HUES48 (cell line): ENCODE data around the gene SPATA17.
"Not testable (repeated sequence)": the region's sequence is repeated elsewhere in the genome, so short reads cannot be mapped to it uniquely, and the experiment has no call there.

Experiments
- H3K27ac ChIP-seq: one replicate; pipeline ENCODE4 v1.7.0; 2013; ENCODE audit warnings: low read depth, low read length, inconsistent platforms
- H3K27me3 ChIP-seq: 2 replicates; pipeline ENCODE4 v1.6.1; 2013; ENCODE audit warnings: mild to moderate bottlenecking, low read length; ENCODE audit not compliant: control insufficient read depth, insufficient read depth
- H3K36me3 ChIP-seq: 2 replicates; pipeline ENCODE4 v1.6.1; 2013; ENCODE audit warnings: low read length; ENCODE audit not compliant: control insufficient read depth, insufficient read depth
- H3K4me1 ChIP-seq: 2 replicates; pipeline ENCODE4 v1.6.1; 2013; ENCODE audit warnings: mild to moderate bottlenecking, low read length; ENCODE audit not compliant: control insufficient read depth, insufficient read depth
- H3K4me3 ChIP-seq: 2 replicates; pipeline ENCODE4 v1.5.1; 2013; ENCODE audit warnings: mild to moderate bottlenecking, low read depth, low read length
- H3K9ac ChIP-seq: 2 replicates; pipeline ENCODE4 v1.6.1; 2013; ENCODE audit warnings: mild to moderate bottlenecking, low read depth, low read length, moderate library complexity
- H3K9me3 ChIP-seq: 2 replicates; pipeline ENCODE4 v1.6.1; 2013; ENCODE audit warnings: low read length; ENCODE audit not compliant: control insufficient read depth, insufficient read depth

Gene SPATA17, protein sequence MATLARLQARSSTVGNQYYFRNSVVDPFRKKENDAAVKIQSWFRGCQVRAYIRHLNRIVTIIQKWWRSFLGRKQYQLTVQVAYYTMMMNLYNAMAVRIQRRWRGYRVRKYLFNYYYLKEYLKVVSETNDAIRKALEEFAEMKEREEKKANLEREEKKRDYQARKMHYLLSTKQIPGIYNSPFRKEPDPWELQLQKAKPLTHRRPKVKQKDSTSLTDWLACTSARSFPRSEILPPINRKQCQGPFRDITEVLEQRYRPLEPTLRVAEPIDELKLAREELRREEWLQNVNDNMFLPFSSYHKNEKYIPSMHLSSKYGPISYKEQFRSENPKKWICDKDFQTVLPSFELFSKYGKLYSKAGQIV

DNA sequence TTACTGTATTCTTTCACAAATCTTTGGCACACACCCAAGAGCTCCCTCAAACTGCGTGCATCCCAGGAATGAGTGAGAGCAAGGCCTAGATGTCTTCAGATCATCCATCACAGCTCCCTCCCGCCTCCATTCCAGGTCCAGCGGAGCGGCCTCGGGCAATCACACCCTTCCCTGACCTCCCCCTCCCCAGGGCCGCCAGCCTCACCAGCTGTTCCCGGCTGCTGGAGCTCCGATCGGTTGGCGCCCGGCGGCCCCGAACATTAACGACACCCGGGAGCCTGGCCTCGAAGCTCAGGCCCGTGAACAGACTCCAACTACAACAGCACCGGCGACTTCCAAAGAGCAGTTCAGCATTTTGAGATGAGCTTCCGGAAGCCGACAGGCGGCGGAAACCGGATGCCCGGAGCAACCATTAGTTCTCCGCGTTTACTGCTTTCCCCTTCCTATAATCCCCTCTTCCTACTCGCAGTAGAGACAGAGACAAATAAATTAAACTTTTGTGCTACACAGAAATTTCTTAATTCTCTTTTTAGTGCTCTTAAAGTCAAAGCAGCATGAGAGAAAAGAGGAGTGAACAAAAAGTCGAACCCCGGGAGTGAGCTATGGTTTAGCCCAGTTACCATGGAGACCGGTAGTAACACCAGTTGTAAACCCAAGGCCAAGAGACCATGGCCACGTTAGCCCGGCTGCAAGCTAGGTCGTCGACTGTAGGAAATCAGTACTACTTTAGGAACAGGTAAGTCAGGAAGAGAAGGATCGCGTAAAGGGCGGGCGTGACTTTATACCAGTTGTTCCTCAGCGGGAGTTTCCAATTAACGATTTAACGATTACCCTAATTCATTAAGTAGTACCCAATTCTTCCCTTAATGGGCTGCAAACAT lies at the start of gene SPATA17, which contains the start of gene GPATCH2:
TSS of gene SPATA17 (plus strand) at position 634 of the 881 bp plus-strand sequence. CDS start at position 669, 35 bp downstream.
TSS of gene GPATCH2 (minus strand) at position 380 of the 881 bp plus-strand sequence. CDS start at position 261, 119 bp downstream.
- Histone ChIP-seq H3K9ac (peak within 1 kb of the TSS; percentile 100), H3K27me3 (no peaks in the 10 kb centered on the region), H3K36me3 (no peaks in the 10 kb centered on the region), H3K9me3 (no peaks in the 10 kb centered on the region), H3K4me3 (peak within 1 kb of the TSS; percentile 89), H3K4me1 (peaks cover 6% of the 10 kb centered on the region; the same call in 1 of the 2 replicates), H3K27ac (peak within 1 kb of the TSS; percentile 92)

DNA sequence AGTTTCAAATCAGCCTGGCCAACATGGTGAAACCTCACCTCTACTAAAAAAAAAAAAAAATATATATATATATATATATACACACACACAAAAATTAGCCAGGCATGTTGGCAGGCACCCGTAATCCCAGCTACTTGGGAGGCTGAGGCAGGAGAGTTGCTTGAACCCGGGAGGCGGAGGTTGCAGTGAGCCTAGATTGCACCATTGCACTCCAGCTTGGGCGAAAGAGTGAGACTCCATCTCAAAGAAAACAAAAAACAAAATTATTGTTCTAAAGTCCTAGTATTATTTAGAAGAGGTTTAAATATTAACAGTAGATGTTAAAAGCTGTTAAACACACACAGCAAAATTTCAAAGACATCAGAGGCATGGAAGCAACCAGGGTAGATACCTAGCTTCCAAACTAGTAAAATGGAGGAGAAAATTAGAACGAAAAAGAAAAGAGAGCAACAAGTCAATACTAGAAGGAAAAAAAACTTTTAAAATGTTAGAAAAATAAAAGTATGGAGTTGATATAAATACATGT lies 46.8 kb upstream of the SPATA17 start:
- H3K9ac ChIP-seq, H3K9me3 ChIP-seq, H3K36me3 ChIP-seq, H3K4me3 ChIP-seq, H3K4me1 ChIP-seq, H3K27me3 ChIP-seq, H3K27ac ChIP-seq: not testable (repeated sequence)

DNA sequence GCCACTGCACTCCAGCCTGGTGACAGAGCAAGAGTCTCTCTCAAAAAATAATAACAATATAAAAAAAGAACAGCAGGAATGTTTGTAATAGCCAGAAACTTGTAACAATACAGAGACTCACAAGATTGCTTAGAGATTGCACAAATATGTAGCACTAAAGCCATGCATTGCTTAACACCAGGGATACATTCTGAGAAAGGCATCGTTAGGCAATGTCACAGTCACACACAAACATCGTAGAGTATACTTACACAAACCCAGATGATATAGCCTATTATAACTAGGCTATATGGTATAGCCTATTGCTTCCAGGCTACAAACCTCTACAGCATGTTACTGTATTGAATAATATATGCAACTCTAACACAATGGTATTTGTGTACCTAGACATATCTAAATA lies 45.6 kb upstream of the SPATA17 start:
- Histone ChIP-seq H3K9me3 (no peaks in the 10 kb centered on the region), H3K27ac (no peak overlapping the region), H3K9ac (no peak overlapping the region), H3K4me1 (no peaks in the 10 kb centered on the region), H3K4me3 (no peak overlapping the region), H3K36me3 (no peaks in the 10 kb centered on the region), H3K27me3 (no peaks in the 10 kb centered on the region)

DNA sequence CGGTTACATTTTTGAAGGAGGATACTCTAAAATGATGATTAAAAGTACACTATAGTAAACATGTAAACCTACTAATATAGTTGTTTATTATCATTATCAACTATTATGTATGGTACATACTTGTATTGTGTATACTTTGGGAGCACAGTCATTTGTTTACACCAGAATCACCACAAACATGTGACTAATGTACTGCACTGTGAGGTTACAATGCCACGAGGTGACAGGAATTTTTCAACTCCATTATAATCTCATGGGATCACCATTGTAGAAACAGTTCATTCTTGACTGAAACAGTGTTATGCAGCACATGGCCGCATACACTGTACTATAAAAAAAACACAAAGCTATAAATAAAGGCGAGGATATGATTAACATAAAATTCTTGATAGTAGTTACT lies 44.6 kb upstream of the SPATA17 start:
- H3K4me3 ChIP-seq: no peak overlapping the region
- no peaks in the 10 kb centered on the region for H3K27me3 ChIP-seq
- no peaks in the 10 kb centered on the region for H3K9me3 ChIP-seq
- no peak overlapping the region for H3K9ac ChIP-seq
- no peaks in the 10 kb centered on the region for H3K4me1 ChIP-seq
- H3K27ac ChIP-seq: no peak overlapping the region
- H3K36me3 ChIP-seq: no peaks in the 10 kb centered on the region

DNA sequence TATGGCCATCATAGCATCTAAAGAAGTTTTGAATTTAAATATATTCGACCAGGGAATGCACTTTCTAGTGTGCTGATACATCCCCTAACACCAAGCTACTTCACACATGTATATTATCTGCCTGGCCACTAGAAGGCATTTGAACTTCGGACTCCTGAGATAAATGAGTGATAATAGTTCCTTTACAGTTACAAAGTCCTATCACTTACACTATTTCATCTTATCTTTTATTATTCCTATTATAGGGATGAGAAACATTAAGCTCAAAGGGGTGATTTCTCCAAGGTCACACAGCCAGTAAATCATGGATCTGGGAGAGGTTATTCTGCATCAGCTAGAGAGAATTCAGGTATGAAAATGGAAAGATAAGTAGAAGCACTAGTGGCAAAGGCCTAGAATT lies 40.5 kb upstream of the SPATA17 start:
- H3K9me3 ChIP-seq: no peaks in the 10 kb centered on the region
- H3K4me3 ChIP-seq: no peak overlapping the region
- H3K27ac ChIP-seq: no peak overlapping the region
- H3K9ac ChIP-seq: no peak overlapping the region
- no peaks in the 10 kb centered on the region for H3K27me3 ChIP-seq
- H3K4me1 ChIP-seq: no peaks in the 10 kb centered on the region
- H3K36me3 ChIP-seq: no peaks in the 10 kb centered on the region

DNA sequence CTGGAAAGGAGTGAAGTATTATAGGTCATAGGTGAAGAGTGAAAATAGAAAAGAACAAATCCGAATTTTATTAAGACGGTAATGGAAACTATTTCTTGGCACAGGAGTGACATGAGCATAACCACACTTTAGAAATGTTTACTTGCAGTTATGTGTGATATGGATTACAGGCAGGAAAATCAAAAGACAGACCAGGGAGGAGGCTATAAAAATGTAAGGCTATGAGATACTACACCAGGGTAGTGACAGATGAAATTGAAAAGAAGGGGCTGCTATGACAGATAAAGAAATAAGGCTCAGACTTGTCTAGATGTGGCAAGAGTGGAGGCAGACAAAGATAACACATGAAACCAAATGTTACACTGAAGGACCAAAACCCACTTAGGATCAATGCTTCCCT lies 32.0 kb upstream of the SPATA17 start:
- Histone ChIP-seq H3K4me3 (no peak overlapping the region), H3K27ac (no peak overlapping the region), H3K9ac (no peak overlapping the region), H3K36me3 (no peaks in the 10 kb centered on the region; the same call in 1 of the 2 replicates), H3K9me3 (no peaks in the 10 kb centered on the region), H3K27me3 (no peaks in the 10 kb centered on the region), H3K4me1 (no peaks in the 10 kb centered on the region)

DNA sequence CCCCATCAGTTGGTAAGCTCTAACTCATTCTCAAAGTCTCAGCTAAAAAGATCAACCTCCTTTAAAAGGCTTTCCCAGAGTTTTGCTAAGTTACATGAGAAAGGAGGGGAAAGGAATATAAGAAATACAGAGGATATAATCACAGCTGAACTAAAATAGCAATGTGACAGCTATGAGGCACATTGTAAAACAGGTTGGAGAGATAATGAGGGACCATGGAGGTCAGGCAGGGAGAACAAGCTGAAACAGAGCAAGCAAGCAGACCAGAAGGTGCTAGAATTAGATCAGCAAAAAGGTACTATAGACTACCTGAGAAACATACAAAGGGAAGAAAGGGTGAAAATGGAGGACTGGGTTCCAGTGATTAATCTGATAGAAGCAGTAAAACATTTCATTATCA lies 28.8 kb upstream of the SPATA17 start:
- no peaks in the 10 kb centered on the region for H3K27me3 ChIP-seq
- H3K27ac ChIP-seq: no peak overlapping the region
- no peaks in the 10 kb centered on the region for H3K4me1 ChIP-seq
- no peaks in the 10 kb centered on the region for H3K9me3 ChIP-seq
- no peak overlapping the region for H3K4me3 ChIP-seq
- no peak overlapping the region for H3K9ac ChIP-seq
- H3K36me3 ChIP-seq: peaks cover 5% of the 10 kb centered on the region; the same call in 1 of the 2 replicates

DNA sequence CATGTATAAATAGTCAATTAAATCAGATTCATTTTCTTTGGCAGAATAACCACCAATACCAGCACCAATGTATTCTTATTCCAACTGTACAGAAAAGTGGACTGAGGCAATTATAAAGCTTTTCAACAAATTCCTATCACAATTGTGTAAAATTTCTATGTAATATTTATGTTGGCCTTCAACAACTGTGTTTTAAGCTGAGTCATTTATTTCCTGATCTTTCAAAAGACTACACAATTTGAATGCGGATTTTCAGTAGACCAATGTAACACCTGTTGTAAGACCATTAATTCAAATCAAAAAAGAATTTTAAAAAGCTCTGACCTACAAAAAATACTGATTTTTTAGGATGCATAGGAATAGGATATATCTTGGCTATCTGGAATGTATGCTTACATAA lies 25.8 kb upstream of the SPATA17 start:
- peaks cover 27% of the 10 kb centered on the region; the same call in 1 of the 2 replicates for H3K36me3 ChIP-seq
- no peak overlapping the region for H3K4me3 ChIP-seq
- no peaks in the 10 kb centered on the region for H3K9me3 ChIP-seq
- H3K9ac ChIP-seq: no peak overlapping the region
- no peaks in the 10 kb centered on the region for H3K27me3 ChIP-seq
- no peaks in the 10 kb centered on the region for H3K4me1 ChIP-seq
- no peak overlapping the region for H3K27ac ChIP-seq

DNA sequence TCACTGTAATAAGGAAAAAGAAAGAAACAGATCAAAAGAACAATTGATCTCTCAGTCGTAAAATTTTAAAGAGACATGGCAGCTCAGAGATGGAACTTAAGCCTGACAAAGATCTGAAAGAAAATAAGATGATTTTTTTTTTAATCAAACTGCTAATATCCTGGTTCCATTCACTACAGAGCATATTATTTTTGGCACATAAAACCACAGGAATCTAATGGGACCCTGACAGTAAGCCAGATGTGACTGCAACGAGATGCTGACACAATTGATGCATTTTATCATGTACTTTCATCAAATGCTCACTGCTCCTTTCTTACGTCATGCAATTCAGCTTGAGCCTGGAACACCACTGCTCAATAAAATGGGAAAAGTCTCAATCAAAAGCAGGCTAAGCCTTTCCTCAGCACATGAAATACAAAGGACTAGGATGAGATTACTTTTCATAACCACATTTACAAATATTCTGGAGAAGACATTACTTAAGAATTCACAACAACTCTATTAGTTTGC lies 16.9 kb upstream of the SPATA17 start:
- no peak overlapping the region for H3K9ac ChIP-seq
- H3K4me3 ChIP-seq: no peak overlapping the region
- H3K27ac ChIP-seq: no peak overlapping the region
- H3K36me3 ChIP-seq: peaks cover 17% of the 10 kb centered on the region; the same call in 1 of the 2 replicates
- H3K4me1 ChIP-seq: no peaks in the 10 kb centered on the region
- no peaks in the 10 kb centered on the region for H3K9me3 ChIP-seq
- H3K27me3 ChIP-seq: no peaks in the 10 kb centered on the region

DNA sequence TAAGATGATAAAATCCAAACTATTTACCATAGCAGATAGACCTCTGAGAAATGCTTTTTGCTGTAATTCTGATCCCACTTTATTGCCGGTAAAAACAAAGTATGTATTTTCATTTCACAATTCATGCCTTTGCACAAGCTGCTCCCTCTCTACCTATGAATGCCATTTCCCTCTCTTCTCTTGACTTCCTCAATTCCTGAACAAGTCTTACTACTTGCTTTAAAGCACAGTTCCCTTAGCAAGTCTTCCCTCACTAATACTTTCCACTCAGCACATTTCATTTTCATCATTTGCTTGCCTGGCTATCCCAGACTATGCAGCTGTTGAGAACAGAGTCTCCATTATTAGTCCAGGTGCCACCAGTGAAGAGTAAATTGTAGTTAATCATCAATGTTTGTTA lies 14.0 kb upstream of the SPATA17 start:
- Histone ChIP-seq H3K9me3 (no peaks in the 10 kb centered on the region), H3K9ac (no peak overlapping the region), H3K36me3 (peaks cover 11% of the 10 kb centered on the region), H3K27ac (no peak overlapping the region), H3K4me3 (no peak overlapping the region), H3K4me1 (peaks cover 14% of the 10 kb centered on the region), H3K27me3 (no peaks in the 10 kb centered on the region)
